H1 (cell line): ENCODE measurements around the gene VAMP3. TPM values are rescaled to one million over a fixed set of nuclear protein-coding genes. Genes with fewer than 3 reads are reported as not detected.

Source experiments
- CTCF ChIA-PET: fragments of 300-600 bp; sonication (Branson Sonifier 250); formaldehyde crosslinking; loops from one replicate; lab custom pipeline; 2021; ENCODE audit not compliant: partially characterized antibody; lab: Charles Lee
- POLR2A ChIA-PET: fragments of 300-600 bp; sonication (Branson Sonifier 250); formaldehyde crosslinking; loops from one replicate; lab custom pipeline; 2021; ENCODE audit warnings: inconsistent platforms; ENCODE audit not compliant: partially characterized antibody; lab: Charles Lee
- DNase-seq, 2 experiments: peaks; one replicate each; pipeline versions ENCODE4 v3.0.0 to v3.0.0-alpha.2; 2010 to 2022; ENCODE audit warnings: low spot score in 2 of 2, low read depth in 1 of 2, mixed read lengths in 1 of 2
- FAIRE-seq: peaks from 2 replicates; lab custom pipeline; 2011; peaks lifted over from hg19 to GRCh38; lab: Jason Lieb, UNC
- H2AFZ ChIP-seq: 2 replicates; pipeline ENCODE4 v1.8.1; 2012; ENCODE audit warnings: low read length, inconsistent platforms
- H2AK5ac ChIP-seq: 2 replicates; pipeline ENCODE4 v1.6.1; 2013; ENCODE audit warnings: low read depth, low read length
- H2BK120ac ChIP-seq: replicated peaks from 2 replicates; pipeline ENCODE3; 2013; ENCODE audit warnings: low read depth, low read length, inconsistent platforms
- H2BK12ac ChIP-seq: 2 replicates; pipeline ENCODE4 v1.6.1; 2013; ENCODE audit warnings: low read depth, low read length
- H2BK15ac ChIP-seq: 2 replicates; pipeline ENCODE4 v1.6.1; 2013; ENCODE audit warnings: low read length
- H2BK20ac ChIP-seq: 2 replicates; pipeline ENCODE4 v1.6.1; 2013; ENCODE audit warnings: low read length
- H2BK5ac ChIP-seq: 2 replicates; pipeline ENCODE4 v1.6.1; 2013; ENCODE audit warnings: low read depth, low read length
- H3K14ac ChIP-seq: 2 replicates; pipeline ENCODE4 v1.6.1; 2013; ENCODE audit warnings: inconsistent platforms; ENCODE audit not compliant: insufficient read length
- H3K18ac ChIP-seq: 2 replicates; pipeline ENCODE4 v1.6.1; 2013; ENCODE audit warnings: low read length; ENCODE audit errors: extremely low read depth
- H3K23ac ChIP-seq: 2 replicates; pipeline ENCODE4 v1.6.1; 2013; ENCODE audit warnings: inconsistent platforms; ENCODE audit not compliant: insufficient read length
- H3K23me2 ChIP-seq: 2 replicates; pipeline ENCODE4 v1.6.1; 2013; ENCODE audit warnings: low read depth, low read length
- H3K27ac ChIP-seq: 2 replicates; pipeline ENCODE4 v1.6.1; 2011; ENCODE audit warnings: low read depth, low read length, inconsistent platforms
- H3K27me3 ChIP-seq, 4 experiments: replicated peaks in 1 of 4; 1 replicate in 1 of 4; 2 replicates in 3 of 4; pipeline versions ENCODE4 v1.6.1 to v1.8.1; 2011 to 2013; ENCODE audit warnings: low read length in 3 of 4, mild to moderate bottlenecking in 3 of 4, inconsistent platforms in 2 of 4, mixed read lengths in 2 of 4, moderate library complexity in 1 of 4; ENCODE audit not compliant: control insufficient read depth in 3 of 4, insufficient read depth in 3 of 4; ENCODE audit errors: extremely low read depth in 1 of 4
- H3K36me3 ChIP-seq, 4 experiments: 2 replicates each; pipeline versions ENCODE4 v1.6.1 to v1.8.1; 2011 to 2013; ENCODE audit warnings: mild to moderate bottlenecking in 4 of 4, low read length in 3 of 4, moderate library complexity in 2 of 4, control low read depth in 1 of 4, inconsistent platforms in 1 of 4; ENCODE audit not compliant: insufficient read depth in 4 of 4, control insufficient read depth in 2 of 4
- H3K4ac ChIP-seq: replicated peaks from 2 replicates; pipeline ENCODE3; 2013; ENCODE audit warnings: low read length, low read depth, mixed read lengths, inconsistent platforms; ENCODE audit not compliant: insufficient read length
- H3K4me1 ChIP-seq, 4 experiments: replicated peaks in 1 of 4; 1 replicate in 1 of 4; 2 replicates in 3 of 4; pipeline versions ENCODE4 v1.6.1 to v1.8.1; 2011 to 2013; ENCODE audit warnings: low read length in 3 of 4, inconsistent platforms in 2 of 4, mixed read lengths in 1 of 4; ENCODE audit not compliant: insufficient read depth in 4 of 4, control insufficient read depth in 3 of 4
- H3K4me2 ChIP-seq, 2 experiments: 2 replicates each; pipeline versions ENCODE4 v1.6.1 to v1.8.1; 2011 to 2013; ENCODE audit warnings: low read depth in 2 of 2, low read length in 2 of 2, control low read depth in 1 of 2, inconsistent platforms in 1 of 2, mild to moderate bottlenecking in 1 of 2; ENCODE audit not compliant: insufficient read depth in 1 of 2
- H3K4me3 ChIP-seq, 4 experiments: fragments of 200-600, 300-600 bp in 1 of 4; sonication (generic), shearing (Covaris generic), sonication (Bioruptor Twin) in 1 of 4; 2 replicates each; pipeline versions ENCODE4 v1.5.1 to v1.8.1; 2011 to 2016; ENCODE audit warnings: low read length in 4 of 4, low read depth in 3 of 4, control low read depth in 2 of 4, inconsistent platforms in 2 of 4, mild to moderate bottlenecking in 2 of 4, mixed read lengths in 1 of 4, moderate library complexity in 1 of 4; ENCODE audit not compliant: insufficient read depth in 2 of 4; ENCODE audit errors: extremely low read depth in 1 of 4
- H3K56ac ChIP-seq: replicated peaks from 2 replicates; pipeline ENCODE3; 2013; ENCODE audit warnings: low read depth, mild to moderate bottlenecking, mixed read lengths, low read length, inconsistent platforms; ENCODE audit not compliant: insufficient read length
- H3K79me1 ChIP-seq: 2 replicates; pipeline ENCODE4 v1.6.1; 2013; ENCODE audit warnings: low read depth, low read length, control low read depth
- H3K79me2 ChIP-seq, 2 experiments: 2 replicates each; pipeline versions ENCODE4 v1.6.1 to v1.8.1; 2012 to 2013; ENCODE audit warnings: low read length in 2 of 2, mild to moderate bottlenecking in 2 of 2, inconsistent platforms in 1 of 2; ENCODE audit not compliant: insufficient read depth in 2 of 2, control insufficient read depth in 1 of 2
- H3K9ac ChIP-seq, 4 experiments: replicated peaks in 1 of 4; 1 replicate in 1 of 4; 2 replicates in 3 of 4; pipeline versions ENCODE4 v1.6.1 to v1.8.1; 2011 to 2013; ENCODE audit warnings: low read depth in 3 of 4, low read length in 3 of 4, control low read depth in 2 of 4, mild to moderate bottlenecking in 2 of 4, moderate library complexity in 2 of 4, inconsistent platforms in 1 of 4; ENCODE audit errors: extremely low read depth in 1 of 4
- H3K9me3 ChIP-seq, 2 experiments: 2 replicates each; pipeline versions ENCODE4 v1.6.1 to v1.8.1; 2012 to 2013; ENCODE audit warnings: mild to moderate bottlenecking in 2 of 2, moderate library complexity in 2 of 2, control low read depth in 1 of 2, inconsistent platforms in 1 of 2, low read depth in 1 of 2, low read length in 1 of 2, mixed read lengths in 1 of 2; ENCODE audit not compliant: insufficient read depth in 2 of 2
- H4K20me1 ChIP-seq, 2 experiments: replicated peaks in 1 of 2; 2 replicates each; pipeline versions ENCODE3 to v1.8.1; 2011 to 2013; ENCODE audit warnings: inconsistent platforms in 2 of 2, low read length in 2 of 2, mild to moderate bottlenecking in 1 of 2; ENCODE audit not compliant: insufficient read depth in 2 of 2, control insufficient read depth in 1 of 2
- H4K5ac ChIP-seq: 2 replicates; pipeline ENCODE4 v1.6.1; 2013; ENCODE audit warnings: low read length, low read depth, mixed read lengths, inconsistent platforms; ENCODE audit not compliant: insufficient read length
- H4K8ac ChIP-seq: 2 replicates; pipeline ENCODE4 v1.8.0; 2013; ENCODE audit warnings: mild to moderate bottlenecking, moderate library complexity, low read length, inconsistent platforms; ENCODE audit not compliant: insufficient read depth; ENCODE audit errors: extremely low read depth
- H4K91ac ChIP-seq: replicated peaks from 2 replicates; pipeline ENCODE3; 2013; ENCODE audit warnings: low read length, mixed read lengths, inconsistent platforms; ENCODE audit not compliant: insufficient read length
- CTBP2 ChIP-seq: IDR thresholded peaks from 2 replicates; pipeline ENCODE4 v1.7.0; 2011; ENCODE audit warnings: borderline replicate concordance, mild to moderate bottlenecking, moderate library complexity, mixed read lengths, low read length; ENCODE audit not compliant: insufficient read depth, insufficient read length
- POU5F1 ChIP-seq: IDR thresholded peaks from 2 replicates; pipeline ENCODE4 v1.6.1; 2011; ENCODE audit warnings: low read depth, mild to moderate bottlenecking, low read length, moderate library complexity
- SIX5 ChIP-seq: IDR thresholded peaks from 2 replicates; pipeline ENCODE4 v1.6.1; 2011; ENCODE audit warnings: mild to moderate bottlenecking, low read depth, low read length
- WGBS, 2 experiments: shearing (Covaris generic) in 1 of 2; methylation state at CpG; one replicate each; pipeline versions ENCODE4 v1.1.6 to v1.1.7; 2013 to 2015; ENCODE audit warnings: low lambda C conversion rate in 2 of 2, mixed read lengths in 2 of 2, inconsistent platforms in 1 of 2, low coverage in 1 of 2, missing lambda C conversion rate in 1 of 2; ENCODE audit not compliant: insufficient replicate concordance in 2 of 2, insufficient coverage in 1 of 2, insufficient read length in 1 of 2; ENCODE audit errors: extremely low coverage in 1 of 2, missing lambda C conversion rate in 1 of 2; 5-methylcytosine and 5-hydroxymethylcytosine counted together
- polyA plus RNA-seq, 7 experiments: library from polyadenylated mRNA; depleted of rRNA in 3 of 7; stranded (reverse) in 5 of 7; unstranded in 2 of 7; fragments of >200 nt in 5 of 7; fragments of 200-250 nt in 2 of 7; gene quantifications; 1 replicate in 5 of 7; 2 replicates in 1 of 7; 4 replicates in 1 of 7; pipeline versions ENCODE4 v1.2.1 to v1.2.3, GENCODE V29; 2011 to 2013; ENCODE audit warnings: missing spikeins in 2 of 7, mixed read lengths in 2 of 7
- total RNA-seq: library from RNA; stranded (reverse); fragmentation: NEBNext Ultra II Directional; extraction: Animal tissue kit (Norgen Biotek cat#: 25700); gene quantifications from 2 replicates; pipeline ENCODE4 v1.2.1, GENCODE V29; 2021

Gene VAMP3
- total and polyA plus RNA-seq, 2 of the 8 experiments (the other 6 are each of a cell fraction or from before 2014, with no cell fraction given), result 27.9 to 36.7 TPM

GRCh38 chr1:7738044-7738443 is 33.1 kb upstream of the VAMP3 start:
- peaks cover 0 to 5% (median 3%) of the 10 kb centered on the region in 4 experiments; a peak in 3 of 8 replicates for H3K36me3 ChIP-seq
- no peak overlapping the region for H3K9ac ChIP-seq
- no peak overlapping the region for H3K4me2 ChIP-seq
- H3K23ac ChIP-seq, result no peak overlapping the region
- no peaks in the 10 kb centered on the region for H3K79me1 ChIP-seq
- ChIA-PET POLR2A (no interaction called here), CTCF (interaction anchor here (0.6 to 1.4 kb wide), 4 partner anchors 12 to 70 kb away, joined by 3 to 6 read pairs (median 3); no protein-coding TSS in a partner anchor)
- no peak overlapping the region for H3K4ac ChIP-seq
- FAIRE-seq, result no peak
- no peaks in the 10 kb centered on the region for H3K23me2 ChIP-seq
- no peak overlapping the region for H3K14ac ChIP-seq
- H4K8ac ChIP-seq, result no peak overlapping the region
- 89% methylated on average over 5 of the region's 6 CpGs; no CpG with 5 or more reads in 1 of the 2 experiments for WGBS, 2 experiments
- no peak overlapping the region for H2BK15ac ChIP-seq
- no peak overlapping the region for H3K27ac ChIP-seq
- H2AK5ac ChIP-seq, result no peak overlapping the region
- DNase-seq, result no peak
- no peak overlapping the region for H2BK12ac ChIP-seq
- H3K27me3 ChIP-seq, result no peaks in the 10 kb centered on the region
- TF ChIP-seq CTBP2 (no peak), SIX5 (no peak), POU5F1 (no peak)
- no peak overlapping the region for H4K91ac ChIP-seq
- no peak overlapping the region for H3K4me3 ChIP-seq
- H2BK20ac ChIP-seq, result no peak overlapping the region
- no peak overlapping the region for H4K5ac ChIP-seq
- H3K79me2 ChIP-seq, result no peaks in the 10 kb centered on the region
- H3K18ac ChIP-seq, result no peak overlapping the region
- H2BK120ac ChIP-seq, result no peak overlapping the region
- no peak overlapping the region for H2AFZ ChIP-seq
- no peak overlapping the region for H2BK5ac ChIP-seq
- H4K20me1 ChIP-seq, result no peaks in the 10 kb centered on the region
- H3K56ac ChIP-seq, result no peak overlapping the region
- H3K4me1 ChIP-seq, result no peaks in the 10 kb centered on the region
- no peaks in the 10 kb centered on the region for H3K9me3 ChIP-seq
